Measurements from ENCODE around the gene SLCO3A1. TPM values are rescaled to one million over a fixed set of nuclear protein-coding genes. Genes with fewer than 3 reads are reported as not detected.

SLCO3A1 gene
- total RNA-seq, 4 donors from 2014 or later: 12.1 to 22.3 (median 13.5) TPM

DNA sequence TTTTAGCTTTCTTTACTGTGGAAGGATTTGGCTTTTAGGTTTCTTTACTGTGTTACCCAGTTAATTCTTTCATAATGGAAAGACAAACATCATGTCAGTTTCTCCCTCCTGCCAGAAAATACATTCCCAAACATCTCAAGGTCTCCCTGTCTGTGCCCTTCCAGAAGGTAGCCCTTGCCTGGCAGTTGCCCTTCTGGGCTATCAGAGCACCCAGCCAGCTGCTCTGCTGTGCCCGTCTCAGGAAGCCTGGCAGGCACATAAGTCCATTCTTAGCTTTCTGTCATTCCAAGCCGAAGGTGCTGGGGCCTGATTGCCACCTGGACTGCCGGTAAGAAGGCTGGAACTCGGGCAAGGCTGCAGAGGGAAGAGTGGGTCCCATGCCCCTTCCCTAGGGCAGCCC, 203.4 kb downstream of the SLCO3A1 start:
- TF ChIP-seq, protein P1, sequence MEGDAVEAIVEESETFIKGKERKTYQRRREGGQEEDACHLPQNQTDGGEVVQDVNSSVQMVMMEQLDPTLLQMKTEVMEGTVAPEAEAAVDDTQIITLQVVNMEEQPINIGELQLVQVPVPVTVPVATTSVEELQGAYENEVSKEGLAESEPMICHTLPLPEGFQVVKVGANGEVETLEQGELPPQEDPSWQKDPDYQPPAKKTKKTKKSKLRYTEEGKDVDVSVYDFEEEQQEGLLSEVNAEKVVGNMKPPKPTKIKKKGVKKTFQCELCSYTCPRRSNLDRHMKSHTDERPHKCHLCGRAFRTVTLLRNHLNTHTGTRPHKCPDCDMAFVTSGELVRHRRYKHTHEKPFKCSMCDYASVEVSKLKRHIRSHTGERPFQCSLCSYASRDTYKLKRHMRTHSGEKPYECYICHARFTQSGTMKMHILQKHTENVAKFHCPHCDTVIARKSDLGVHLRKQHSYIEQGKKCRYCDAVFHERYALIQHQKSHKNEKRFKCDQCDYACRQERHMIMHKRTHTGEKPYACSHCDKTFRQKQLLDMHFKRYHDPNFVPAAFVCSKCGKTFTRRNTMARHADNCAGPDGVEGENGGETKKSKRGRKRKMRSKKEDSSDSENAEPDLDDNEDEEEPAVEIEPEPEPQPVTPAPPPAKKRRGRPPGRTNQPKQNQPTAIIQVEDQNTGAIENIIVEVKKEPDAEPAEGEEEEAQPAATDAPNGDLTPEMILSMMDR (IDR thresholded peaks at IDR 0.05; ENCODE audit: low read depth): no peak

DNA sequence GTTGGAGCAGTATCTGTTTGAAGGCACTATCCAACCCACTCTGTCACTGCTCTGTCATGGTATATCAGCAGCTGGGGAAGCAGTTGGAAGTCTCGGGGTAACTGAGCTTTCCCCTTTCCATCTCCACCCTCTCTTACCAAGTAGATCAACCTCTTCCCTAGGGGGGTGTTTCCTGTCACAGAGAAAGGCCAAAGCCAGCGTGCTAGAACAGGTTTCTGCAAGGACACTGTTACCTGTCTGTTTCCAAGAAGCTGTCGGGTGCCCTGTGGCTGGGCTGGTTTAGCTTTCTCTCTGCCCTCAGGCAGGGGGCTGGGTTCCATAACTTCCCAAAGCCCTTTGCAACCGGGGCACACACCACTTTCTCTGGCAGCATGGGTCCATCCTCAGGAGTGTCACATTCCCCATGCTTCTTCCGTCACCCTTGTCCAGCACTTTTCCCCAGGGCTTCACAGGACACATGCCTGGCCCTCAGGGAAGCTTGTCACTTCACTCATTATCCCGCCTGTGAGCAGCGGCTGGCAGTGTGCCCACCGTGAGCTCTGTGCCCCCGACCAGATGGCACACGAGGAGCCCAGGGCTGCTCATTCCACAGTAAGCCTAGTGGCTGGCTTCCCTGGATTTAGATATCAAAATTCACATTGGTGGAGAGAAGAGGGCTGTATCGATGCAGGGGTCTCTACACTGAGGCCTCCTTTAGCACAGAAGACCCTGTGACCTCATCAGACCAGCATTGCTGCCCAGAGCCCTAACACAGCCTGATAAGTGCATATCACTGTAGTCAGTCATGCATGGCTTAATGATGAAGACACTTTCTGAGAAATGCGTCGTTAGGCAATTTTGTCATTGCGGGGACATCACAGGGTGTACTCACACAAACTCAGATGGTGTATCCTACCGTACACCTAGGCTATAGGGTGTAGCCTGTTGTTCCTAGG, 205.8 kb downstream of the SLCO3A1 start:
- TF ChIP-seq, protein P1 (IDR thresholded peaks at IDR 0.05; ENCODE audit: low read depth): no peak

DNA sequence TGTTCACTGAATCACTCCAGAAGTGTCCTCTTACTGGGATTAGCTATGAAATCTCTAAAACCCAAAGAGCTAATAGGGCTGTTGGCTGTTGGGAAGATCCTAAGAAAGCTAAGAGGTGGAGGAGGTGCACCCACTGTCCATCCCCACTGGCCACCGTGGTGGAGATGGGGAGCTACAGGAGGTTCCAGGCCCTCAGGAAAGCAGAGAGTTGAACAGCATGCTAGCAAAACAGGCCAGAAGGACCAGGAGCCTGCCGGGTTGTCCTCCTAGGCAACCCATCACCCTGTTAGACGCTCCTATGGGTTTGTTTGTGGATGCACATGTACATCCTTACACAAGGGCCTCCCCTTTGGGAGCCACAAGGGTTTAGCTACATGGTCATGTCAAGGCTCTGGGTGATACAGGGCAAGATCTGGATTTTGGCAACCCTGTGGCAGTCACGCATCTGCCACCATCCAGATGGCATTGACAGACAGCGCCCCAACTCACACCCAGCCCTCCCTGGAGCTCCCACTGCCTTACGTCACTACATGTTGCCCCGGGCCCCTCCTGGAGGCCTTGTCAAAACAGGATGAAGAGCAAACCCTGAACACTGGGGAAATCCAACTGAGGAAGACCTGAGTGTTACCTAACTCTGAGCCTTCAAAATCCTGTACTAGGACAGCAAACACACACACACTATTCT, 208.1 kb downstream of the SLCO3A1 start:
- TF ChIP-seq, protein P1 (IDR thresholded peaks at IDR 0.05; ENCODE audit: low read depth): no peak

DNA sequence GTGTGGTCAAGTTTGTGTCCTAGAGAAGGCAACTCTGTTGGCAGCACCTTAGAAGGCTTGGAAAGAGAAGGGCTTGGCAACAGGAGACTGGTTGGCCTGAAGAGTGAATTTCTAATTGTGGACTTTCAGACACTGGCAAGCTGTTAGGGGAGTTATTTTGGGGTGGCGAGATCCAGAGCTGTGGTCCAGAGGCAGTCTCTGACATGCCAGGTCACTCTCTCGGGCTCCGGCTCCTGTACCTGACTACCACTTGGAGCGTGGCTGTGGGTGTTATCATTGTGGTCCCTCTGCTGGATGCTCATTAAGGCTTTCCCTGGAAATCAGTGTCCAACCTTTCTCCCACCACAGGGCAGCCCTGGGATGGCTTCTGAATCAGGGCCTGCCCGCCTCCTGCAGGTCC, 209.0 kb downstream of the SLCO3A1 start:
- TF ChIP-seq, protein P1 (IDR thresholded peaks at IDR 0.05; ENCODE audit: low read depth): no peak

DNA sequence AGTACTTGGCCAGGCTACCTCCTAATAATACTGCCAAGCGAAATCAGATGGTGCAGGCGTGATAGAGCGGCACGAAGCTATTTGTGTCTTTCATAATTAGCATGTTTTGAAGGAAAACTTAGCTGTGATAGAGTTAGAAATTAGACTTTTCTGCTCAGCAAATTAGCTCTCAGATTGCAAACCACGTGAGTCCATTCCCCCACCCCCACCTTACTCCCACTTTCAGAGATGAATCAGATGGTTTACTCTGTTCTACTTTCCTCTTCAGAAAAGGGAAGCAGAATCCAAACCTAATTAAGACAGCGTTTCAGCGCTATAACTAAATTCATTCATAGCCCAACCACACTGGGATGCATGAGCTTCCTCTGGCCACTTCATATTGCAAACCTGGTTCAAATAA, 214.6 kb downstream of the SLCO3A1 start:
- TF ChIP-seq, protein P1 (IDR thresholded peaks at IDR 0.05; ENCODE audit: low read depth): no peak

DNA sequence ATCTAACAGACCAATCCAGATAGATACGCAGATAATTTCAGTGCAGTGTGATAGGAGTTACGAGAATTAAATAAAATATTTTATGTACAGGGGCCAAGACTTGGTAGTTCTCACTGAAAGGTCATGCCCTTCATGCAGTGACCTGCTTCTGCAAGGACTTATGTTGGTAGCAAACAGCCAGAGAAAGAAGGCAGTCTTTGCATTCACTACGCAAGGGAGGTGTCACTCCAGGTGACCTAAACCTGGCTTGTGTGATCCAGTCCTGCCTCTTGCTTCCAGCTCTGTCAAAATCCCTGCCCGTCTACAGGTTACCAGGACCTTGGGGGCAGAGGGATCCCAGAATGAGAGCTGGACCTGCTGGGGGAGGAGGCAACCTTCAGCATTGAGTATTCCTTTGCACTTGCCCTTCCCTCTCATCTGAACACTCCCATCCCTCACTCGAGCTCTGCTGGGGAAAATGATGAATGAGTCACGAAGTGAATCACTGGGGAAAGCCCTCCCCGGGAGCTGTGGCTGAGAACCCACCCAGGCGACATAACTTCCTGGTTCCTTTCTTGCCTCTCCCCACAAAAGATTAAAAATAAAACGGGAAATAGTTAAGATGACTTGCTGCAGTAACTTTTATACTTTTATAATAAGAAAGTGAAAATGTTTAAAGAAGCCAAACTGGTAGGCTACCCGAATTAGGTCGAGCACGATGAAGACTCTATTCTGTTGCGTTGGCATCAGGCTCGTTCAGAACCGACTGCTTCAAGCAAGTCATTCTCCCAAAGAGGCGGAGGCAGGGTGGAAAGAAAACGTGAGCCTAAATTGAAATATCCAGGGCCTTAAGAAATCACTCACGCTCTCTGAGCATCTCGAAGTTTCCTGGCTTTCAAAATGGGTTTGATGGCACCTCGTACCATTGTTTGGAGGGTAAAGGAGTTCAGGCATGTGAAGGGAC, 216.1 kb downstream of the SLCO3A1 start:
- TF ChIP-seq, protein P1 (IDR thresholded peaks at IDR 0.05; ENCODE audit: low read depth): no peak

All from subcutaneous adipose tissue (tissue), 4 donors.